Trophoblast cell (in vitro differentiated cells and primary cell): ENCODE data around the gene RNF157.

Experiments used
- DNase-seq, 2 donors: peaks; one replicate each; pipeline ENCODE4 v3.0.0-alpha.2; 2016
- H2AFZ ChIP-seq: 2 replicates; pipeline ENCODE4 v1.6.1; 2013; ENCODE audit warnings: low read length, moderate library complexity, mild to moderate bottlenecking; ENCODE audit not compliant: insufficient read depth, poor library complexity
- H2AK5ac ChIP-seq: 2 replicates; pipeline ENCODE4 v1.6.1; 2013; ENCODE audit warnings: mild to moderate bottlenecking, low read length
- H2BK120ac ChIP-seq: 2 replicates; pipeline ENCODE4 v1.6.1; 2013; ENCODE audit warnings: low read length, mild to moderate bottlenecking, moderate library complexity; ENCODE audit not compliant: insufficient read depth, poor library complexity
- H2BK12ac ChIP-seq: 2 replicates; pipeline ENCODE4 v1.6.1; 2013; ENCODE audit warnings: mild to moderate bottlenecking, low read length, moderate library complexity
- H2BK5ac ChIP-seq: 2 replicates; pipeline ENCODE4 v1.6.1; 2013; ENCODE audit warnings: low read length, low read depth, moderate library complexity, mild to moderate bottlenecking; ENCODE audit not compliant: poor library complexity
- H3K14ac ChIP-seq: 2 replicates; pipeline ENCODE4 v1.6.1; 2013; ENCODE audit warnings: mild to moderate bottlenecking, low read length
- H3K18ac ChIP-seq: 2 replicates; pipeline ENCODE4 v1.6.1; 2013; ENCODE audit warnings: mild to moderate bottlenecking, low read length
- H3K23ac ChIP-seq: 2 replicates; pipeline ENCODE4 v1.6.1; 2013; ENCODE audit warnings: low read length
- H3K27ac ChIP-seq: 2 replicates; pipeline ENCODE4 v1.5.1; 2013; ENCODE audit warnings: low read depth, mild to moderate bottlenecking, inconsistent platforms, low read length, moderate library complexity
- H3K27me3 ChIP-seq: 2 replicates; pipeline ENCODE4 v1.6.1; 2013; ENCODE audit warnings: inconsistent platforms, mild to moderate bottlenecking, low read length, moderate library complexity; ENCODE audit not compliant: insufficient read depth
- H3K36me3 ChIP-seq, 2 experiments: 1 replicate in 1 of 2; 2 replicates in 1 of 2; pipeline ENCODE4 v1.6.1; 2013; ENCODE audit warnings: low read length in 2 of 2, mild to moderate bottlenecking in 2 of 2, moderate library complexity in 1 of 2; ENCODE audit not compliant: insufficient read depth in 2 of 2, control insufficient read depth in 1 of 2
- H3K4ac ChIP-seq: 2 replicates; pipeline ENCODE4 v1.6.1; 2013; ENCODE audit warnings: low read depth, mild to moderate bottlenecking, low read length, moderate library complexity
- H3K4me1 ChIP-seq, 2 experiments: 1 replicate in 1 of 2; 2 replicates in 1 of 2; pipeline ENCODE4 v1.6.1; 2013; ENCODE audit warnings: low read length in 2 of 2, mild to moderate bottlenecking in 2 of 2, moderate library complexity in 1 of 2; ENCODE audit not compliant: insufficient read depth in 2 of 2, control insufficient read depth in 1 of 2
- H3K4me2 ChIP-seq: 2 replicates; pipeline ENCODE4 v1.6.1; 2013; ENCODE audit warnings: inconsistent platforms, mild to moderate bottlenecking, low read length, moderate library complexity
- H3K4me3 ChIP-seq: 2 replicates; pipeline ENCODE4 v1.5.1; 2013; ENCODE audit warnings: mild to moderate bottlenecking, low read depth, low read length, inconsistent platforms
- H3K79me1 ChIP-seq: one replicate; pipeline ENCODE4 v1.6.1; 2013; ENCODE audit warnings: low read length
- H3K79me2 ChIP-seq: 2 replicates; pipeline ENCODE4 v1.6.1; 2013; ENCODE audit warnings: low read length, mild to moderate bottlenecking; ENCODE audit not compliant: control insufficient read depth, insufficient read depth, poor library complexity
- H3K9ac ChIP-seq: 2 replicates; pipeline ENCODE4 v1.6.1; 2013; ENCODE audit warnings: mild to moderate bottlenecking, low read length
- H3K9me3 ChIP-seq: 2 replicates; pipeline ENCODE4 v1.6.1; 2013; ENCODE audit warnings: low read depth, mild to moderate bottlenecking, control low read depth, inconsistent platforms, low read length; ENCODE audit not compliant: insufficient read depth
- H4K12ac ChIP-seq: 2 replicates; pipeline ENCODE4 v1.6.1; 2013; ENCODE audit warnings: low read depth, mild to moderate bottlenecking, low read length, moderate library complexity
- H4K8ac ChIP-seq: 2 replicates; pipeline ENCODE4 v1.6.1; 2013; ENCODE audit warnings: low read depth, mild to moderate bottlenecking, low read length, moderate library complexity
- H4K91ac ChIP-seq: one replicate; pipeline ENCODE4 v1.6.1; 2013; ENCODE audit warnings: low read depth, mild to moderate bottlenecking, low read length, moderate library complexity
- whole genome bisulfite sequencing: extraction: QIAGEN DNeasy Blood & Tissue Kit; methylation state at CpG from one replicate; pipeline ENCODE4 v1.1.7; 2013; ENCODE audit warnings: missing lambda C conversion rate; ENCODE audit not compliant: insufficient read length, insufficient coverage; ENCODE audit errors: extremely low coverage; 5-methylcytosine and 5-hydroxymethylcytosine counted together

RNF157 gene

DNA sequence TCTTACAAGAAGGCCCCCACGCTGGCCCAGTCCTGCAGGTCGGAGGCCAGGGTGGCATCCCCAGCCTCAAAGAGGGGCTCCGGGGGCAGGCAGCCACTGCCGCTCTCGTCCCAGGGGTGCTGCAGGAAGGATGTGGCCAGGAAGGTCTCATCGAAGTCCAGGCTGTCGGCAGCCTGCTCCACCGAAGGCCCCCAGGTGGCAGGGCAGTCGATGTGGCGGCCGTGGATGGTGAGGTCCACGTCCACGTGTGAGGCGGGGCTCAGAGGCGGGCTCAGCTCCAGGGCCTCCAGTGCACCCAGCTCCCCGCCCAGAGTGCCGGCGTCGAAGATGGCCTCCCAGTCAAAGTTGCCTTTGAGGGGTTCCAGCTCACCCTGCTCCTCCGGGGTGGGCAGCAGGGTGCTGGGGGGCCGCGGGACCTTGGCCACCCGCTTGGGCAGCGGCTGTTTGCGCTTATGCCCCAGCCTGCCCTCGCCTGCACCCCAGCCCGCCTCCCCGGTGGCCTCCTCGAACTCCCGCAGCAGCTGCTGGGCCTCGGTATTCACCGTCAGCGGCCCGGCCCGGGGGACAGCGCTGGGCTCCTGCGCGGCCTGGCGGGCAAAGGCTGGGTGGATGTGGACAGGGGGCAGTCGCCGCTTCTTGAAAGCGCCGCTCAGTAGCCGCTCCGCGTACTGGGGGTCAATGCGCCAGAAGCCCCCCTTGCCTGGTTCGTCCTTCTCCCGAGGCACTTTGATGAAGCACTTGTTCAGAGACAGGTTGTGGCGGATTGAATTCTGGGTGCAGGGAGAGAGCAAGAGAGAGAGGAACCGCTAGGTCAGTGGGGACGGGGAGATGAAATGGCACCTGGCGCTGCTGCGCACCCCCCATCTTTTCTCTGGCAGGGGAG is 102.7 kb downstream of the RNF157 start:
- no peak overlapping the region for H3K4me2 ChIP-seq
- DNase-seq: no peak
- H4K91ac ChIP-seq: no peak overlapping the region
- no peaks in the 10 kb centered on the region for H3K79me2 ChIP-seq
- no peak overlapping the region for H3K4me3 ChIP-seq
- H4K12ac ChIP-seq: no peak overlapping the region
- peaks cover 11% of the 10 kb centered on the region for H3K9me3 ChIP-seq
- no peak overlapping the region for H2AK5ac ChIP-seq
- H3K4ac ChIP-seq: no peak overlapping the region
- H3K18ac ChIP-seq: no peak overlapping the region
- no CpG with 5 or more reads among the region's 54 CpGs for WGBS
- no peaks in the 10 kb centered on the region for H3K79me1 ChIP-seq
- H2BK12ac ChIP-seq: no peak overlapping the region
- no peak overlapping the region for H2AFZ ChIP-seq
- peaks cover 64% of the 10 kb centered on the region for H3K27me3 ChIP-seq
- H3K14ac ChIP-seq: no peak overlapping the region
- no peak overlapping the region for H2BK120ac ChIP-seq
- no peak overlapping the region for H4K8ac ChIP-seq
- no peak overlapping the region for H2BK5ac ChIP-seq
- no peak overlapping the region for H3K9ac ChIP-seq
- no peaks in the 10 kb centered on the region for H3K36me3 ChIP-seq
- H3K23ac ChIP-seq: no peak overlapping the region
- peaks cover 23 to 36% of the 10 kb centered on the region in 2 experiments for H3K4me1 ChIP-seq
- no peak overlapping the region for H3K27ac ChIP-seq

- H3K23ac ChIP-seq: no peak overlapping the region
- H3K36me3 ChIP-seq: no peaks in the 10 kb centered on the region
- peaks cover 26 to 40% of the 10 kb centered on the region in 2 experiments for H3K4me1 ChIP-seq
- no peak overlapping the region for H3K9ac ChIP-seq
- H3K79me1 ChIP-seq: peaks cover 3% of the 10 kb centered on the region
- no peak overlapping the region for H3K18ac ChIP-seq
- H3K4me2 ChIP-seq: no peak overlapping the region
- no peak overlapping the region for H3K27ac ChIP-seq
- H3K79me2 ChIP-seq: no peaks in the 10 kb centered on the region
- H2BK120ac ChIP-seq: no peak overlapping the region
- H3K4me3 ChIP-seq: no peak overlapping the region
- H2AFZ ChIP-seq: no peak overlapping the region
- H4K8ac ChIP-seq: no peak overlapping the region
- peaks cover 11% of the 10 kb centered on the region for H3K9me3 ChIP-seq
- H4K91ac ChIP-seq: no peak overlapping the region
- no peak overlapping the region for H3K4ac ChIP-seq
- no peak overlapping the region for H2BK12ac ChIP-seq
- peaks cover 58% of the 10 kb centered on the region for H3K27me3 ChIP-seq
- H2BK5ac ChIP-seq: no peak overlapping the region
- no CpG with 5 or more reads among the region's 7 CpGs for WGBS
- H3K14ac ChIP-seq: no peak overlapping the region
- no peak overlapping the region for H2AK5ac ChIP-seq
- no peak for DNase-seq
- no peak overlapping the region for H4K12ac ChIP-seq
These were observed 103.3 kb downstream of the RNF157 start for GRCh38 chr17:76137001-76137350.

GRCh38 chr17:76136276-76137000 is 103.9 kb downstream of the RNF157 start:
- Histone ChIP-seq H3K9me3 (peaks cover 11% of the 10 kb centered on the region), H3K36me3 (no peaks in the 10 kb centered on the region), H3K79me2 (no peaks in the 10 kb centered on the region), H3K4me1 (peaks cover 26 to 41% of the 10 kb centered on the region in 2 experiments), H3K18ac (no peak overlapping the region), H2BK12ac (no peak overlapping the region), H2AK5ac (no peak overlapping the region), H3K27ac (no peak overlapping the region), H3K27me3 (peaks cover 56% of the 10 kb centered on the region), H3K4me3 (no peak overlapping the region), H3K14ac (no peak overlapping the region), H3K9ac (no peak overlapping the region), H3K4me2 (no peak overlapping the region), H3K23ac (no peak overlapping the region), H2BK120ac (no peak overlapping the region), H3K79me1 (peaks cover 5% of the 10 kb centered on the region), H4K8ac (no peak overlapping the region), H2AFZ (no peak overlapping the region), H3K4ac (no peak overlapping the region), H2BK5ac (no peak overlapping the region), H4K12ac (no peak overlapping the region), H4K91ac (no peak overlapping the region)
- DNase-seq: no peak
- WGBS: no CpG with 5 or more reads among the region's 16 CpGs

DNA sequence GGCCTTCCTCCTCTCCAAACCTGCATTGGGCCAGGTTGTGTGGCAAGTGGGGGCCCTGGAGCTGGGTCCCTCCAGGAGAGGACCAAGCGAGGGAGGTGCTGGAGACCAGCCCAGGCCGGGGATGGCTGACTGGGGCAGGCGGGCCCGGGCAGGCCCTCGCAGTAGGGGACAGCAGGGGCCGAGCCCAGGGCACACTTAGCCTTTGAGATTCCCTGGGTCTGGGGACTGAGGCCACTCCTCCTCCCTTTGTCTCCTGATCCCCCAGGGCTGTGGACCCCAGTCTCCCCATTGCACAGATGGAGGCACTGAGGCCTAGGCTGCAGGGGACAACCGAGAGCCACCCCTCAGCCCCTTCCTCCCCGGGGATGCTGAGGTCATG is 104.5 kb downstream of the RNF157 start:
- H4K12ac ChIP-seq: no peak overlapping the region
- H2BK12ac ChIP-seq: no peak overlapping the region
- H2AK5ac ChIP-seq: no peak overlapping the region
- no peaks in the 10 kb centered on the region for H3K36me3 ChIP-seq
- no peak overlapping the region for H2AFZ ChIP-seq
- peaks cover 54% of the 10 kb centered on the region for H3K27me3 ChIP-seq
- H4K8ac ChIP-seq: no peak overlapping the region
- H3K4ac ChIP-seq: no peak overlapping the region
- H2BK5ac ChIP-seq: no peak overlapping the region
- H3K27ac ChIP-seq: no peak overlapping the region
- H3K18ac ChIP-seq: no peak overlapping the region
- H3K79me2 ChIP-seq: no peaks in the 10 kb centered on the region
- H2BK120ac ChIP-seq: no peak overlapping the region
- DNase-seq: no peak
- peaks cover 10% of the 10 kb centered on the region for H3K9me3 ChIP-seq
- peaks cover 24 to 37% of the 10 kb centered on the region in 2 experiments for H3K4me1 ChIP-seq
- H3K4me3 ChIP-seq: no peak overlapping the region
- H4K91ac ChIP-seq: no peak overlapping the region
- H3K23ac ChIP-seq: no peak overlapping the region
- H3K14ac ChIP-seq: no peak overlapping the region
- H3K4me2 ChIP-seq: no peak overlapping the region
- peaks cover 5% of the 10 kb centered on the region for H3K79me1 ChIP-seq
- no CpG with 5 or more reads among the region's 8 CpGs for WGBS
- no peak overlapping the region for H3K9ac ChIP-seq
